ENCODE data around the gene FAM228B.
A peak's percentile ranks its signal among the peaks of the same experiment; 100 is the strongest.
"Not testable (repeated sequence)": the region's sequence is repeated elsewhere in the genome, so short reads cannot be mapped to it uniquely, and the experiment has no call there.

Gene FAM228B

GRCh38 chr2:24162494-24162893, 39.2 kb downstream of the FAM228B start:
- DNase-seq = no peak

DNA sequence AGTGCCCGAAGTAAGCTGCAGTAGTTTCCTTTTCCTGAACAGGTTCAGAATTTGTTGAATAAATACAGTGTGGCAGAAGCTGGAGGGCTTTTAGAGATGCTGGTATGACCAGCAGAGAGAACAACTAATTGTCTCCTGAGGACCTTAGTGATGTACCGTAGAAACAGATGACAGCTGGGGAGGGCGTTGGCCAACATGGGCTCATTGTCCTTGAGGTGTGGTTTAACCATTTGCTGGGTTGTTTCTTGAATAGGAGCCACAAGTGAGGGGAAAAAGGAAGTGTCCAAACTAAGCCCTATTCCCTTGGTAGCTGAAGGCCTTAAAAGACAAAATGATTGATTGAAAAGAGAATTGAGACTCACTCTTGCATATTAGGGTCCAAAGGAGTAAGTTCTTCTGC, 39.9 kb downstream of the FAM228B start:
- DNase-seq = no peak

DNA sequence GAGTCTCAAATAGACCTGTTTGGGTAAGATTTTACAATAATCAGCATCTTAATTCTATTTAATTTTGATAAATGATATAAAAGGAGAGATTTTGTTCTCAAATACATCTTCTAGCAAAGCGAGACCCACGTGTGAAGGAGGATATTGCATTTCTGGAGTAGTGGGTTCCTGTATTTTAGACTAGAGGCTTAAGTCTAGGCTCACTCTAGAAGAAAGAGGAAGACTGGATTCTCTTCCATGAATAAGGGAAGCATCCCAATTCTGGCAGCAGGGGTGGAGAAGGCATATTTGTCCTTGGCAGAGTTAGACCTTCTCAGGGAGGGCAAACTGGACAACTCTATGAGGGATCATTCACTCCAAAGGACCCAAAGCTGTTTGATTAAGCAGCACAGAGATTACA, 40.3 kb downstream of the FAM228B start:
- no peak for DNase-seq

- peak; percentile 29 for DNase-seq
Measured at GRCh38 chr2:24164416-24164973, 41.2 kb downstream of the FAM228B start.

DNA sequence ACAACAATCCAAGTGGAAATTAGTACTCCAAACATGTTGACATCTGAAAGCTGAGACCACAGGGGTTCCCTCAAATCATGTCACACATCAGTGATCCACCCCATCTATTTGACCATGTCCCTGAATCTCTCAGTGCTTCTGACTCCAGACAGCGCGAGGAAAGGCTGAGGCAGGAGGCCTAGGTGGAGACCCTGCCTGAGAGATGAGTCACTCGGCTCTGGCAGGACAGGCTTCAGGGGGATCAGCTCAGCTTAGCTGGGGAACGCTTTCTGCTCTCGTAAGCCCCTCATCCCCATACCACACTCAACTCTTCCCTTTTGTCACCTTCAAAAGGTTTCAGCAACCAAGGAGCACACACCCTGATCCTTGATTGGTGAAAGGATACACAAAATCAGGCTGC, 45.8 kb downstream of the FAM228B start:
- no peak for DNase-seq

- no peak for DNase-seq
Measured at GRCh38 chr2:24174851-24175277, 51.6 kb downstream of the FAM228B start, which contains the start of gene FAM228A. Gene FAM228A, plus strand, starts transcription at chr2:24175053. Its CDS starts 428 bp downstream, at chr2:24175481.

GRCh38 chr2:24175631-24176187, 52.4 kb downstream of the FAM228B start:
- DNase-seq = no peak

DNA sequence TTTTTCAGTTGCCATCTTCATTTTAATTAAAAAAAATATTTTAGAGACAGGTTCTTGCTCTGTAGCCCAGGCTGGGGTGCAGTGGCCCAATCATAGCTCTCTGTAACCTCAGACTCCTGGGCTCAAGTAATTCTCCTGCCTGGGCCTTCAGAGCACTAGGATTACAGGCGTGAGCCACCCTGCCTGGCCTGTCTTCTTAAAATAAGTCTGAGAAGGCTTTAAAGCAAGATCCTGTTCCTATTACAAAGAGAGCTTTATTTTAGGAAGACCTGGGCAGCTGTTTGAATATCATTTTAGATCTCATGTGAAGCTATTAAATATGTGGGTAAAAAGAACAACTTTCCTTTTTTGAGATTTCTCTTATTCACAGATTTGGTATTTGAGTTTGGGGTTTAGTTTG, 53.1 kb downstream of the FAM228B start:
- DNase-seq = no peak

- DNase-seq = no peak
Measured at GRCh38 chr2:24179683-24180082, 56.4 kb downstream of the FAM228B start.

DNA sequence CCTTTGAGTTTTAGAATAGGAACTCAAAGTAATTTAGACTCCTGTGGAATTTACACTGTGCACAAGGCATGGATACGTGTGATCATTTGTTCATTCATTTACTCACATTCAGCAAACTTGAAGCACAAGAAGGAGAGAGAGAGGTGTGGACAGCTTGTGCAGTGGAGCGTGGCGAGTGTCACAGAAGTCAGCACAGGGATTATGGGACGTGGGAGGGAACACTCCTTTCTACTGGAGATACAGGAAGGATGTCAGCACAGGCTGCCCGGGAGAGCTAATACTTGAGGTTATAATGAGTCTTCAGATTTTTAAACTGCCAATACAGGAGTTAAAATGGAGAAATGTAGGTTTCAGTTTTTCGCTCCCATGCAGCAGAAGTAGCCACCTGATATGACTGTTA, 58.6 kb downstream of the FAM228B start:
- no peak for DNase-seq

GRCh38 chr2:24182507-24182906, 59.2 kb downstream of the FAM228B start:
- no peak for DNase-seq

DNA sequence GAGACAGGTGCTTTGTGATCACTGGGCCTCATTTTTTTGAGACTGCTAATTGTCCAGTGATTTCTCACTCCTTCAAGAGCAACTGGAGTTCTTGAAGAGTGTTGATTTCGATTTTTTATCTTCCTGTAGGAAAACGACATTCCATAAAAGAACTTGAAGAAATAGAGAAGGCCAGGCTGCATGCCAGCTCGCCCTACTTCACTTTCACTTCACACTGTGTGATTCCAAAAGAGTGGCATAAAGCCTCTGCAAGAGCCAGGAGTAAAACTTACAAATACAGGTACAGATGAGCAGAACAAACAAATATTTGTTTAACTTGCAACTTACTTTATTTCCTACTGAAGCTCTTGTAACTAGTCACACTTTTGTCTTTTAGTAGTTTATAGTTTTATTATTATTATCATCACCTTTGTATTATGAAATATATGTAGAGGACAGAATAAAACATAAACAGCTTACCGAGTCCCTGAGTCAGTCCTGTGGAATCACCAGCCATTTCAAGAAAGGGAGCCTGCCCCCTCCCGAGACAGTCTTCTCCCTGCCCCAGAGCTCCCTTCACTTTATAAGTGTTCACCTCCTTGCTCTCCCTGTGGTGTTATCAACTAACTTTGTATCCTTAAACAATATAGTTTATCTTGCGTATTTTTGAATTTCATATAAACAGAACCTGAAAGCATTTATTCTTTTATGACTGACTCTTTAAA, 60.2 kb downstream of the FAM228B start:
- no peak for DNase-seq

DNA sequence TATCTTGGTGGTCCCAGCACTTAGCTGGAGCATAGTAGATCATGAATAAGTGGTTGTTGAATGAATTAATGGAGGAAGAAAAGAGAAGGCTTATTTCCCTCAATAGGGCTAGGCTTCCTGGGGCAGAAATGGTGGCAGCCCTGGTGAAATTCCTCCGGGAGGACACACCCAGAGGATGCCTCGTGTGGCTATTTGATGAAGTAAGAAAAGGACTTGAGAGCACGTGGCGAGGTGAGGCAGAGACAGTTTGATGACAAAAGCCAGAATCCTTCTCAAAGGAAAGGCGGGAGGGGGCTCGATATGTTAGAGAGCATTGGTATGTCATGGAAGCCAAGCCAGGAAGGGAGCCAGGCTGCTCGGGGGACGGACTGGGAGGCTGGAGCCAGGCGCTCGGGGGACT, 66.3 kb downstream of the FAM228B start:
- no peak for DNase-seq

- no peak for DNase-seq
Measured at GRCh38 chr2:24190503-24190902, 67.2 kb downstream of the FAM228B start.

- no peak for DNase-seq
Measured at GRCh38 chr2:24191156-24191555, 67.9 kb downstream of the FAM228B start.

DNA sequence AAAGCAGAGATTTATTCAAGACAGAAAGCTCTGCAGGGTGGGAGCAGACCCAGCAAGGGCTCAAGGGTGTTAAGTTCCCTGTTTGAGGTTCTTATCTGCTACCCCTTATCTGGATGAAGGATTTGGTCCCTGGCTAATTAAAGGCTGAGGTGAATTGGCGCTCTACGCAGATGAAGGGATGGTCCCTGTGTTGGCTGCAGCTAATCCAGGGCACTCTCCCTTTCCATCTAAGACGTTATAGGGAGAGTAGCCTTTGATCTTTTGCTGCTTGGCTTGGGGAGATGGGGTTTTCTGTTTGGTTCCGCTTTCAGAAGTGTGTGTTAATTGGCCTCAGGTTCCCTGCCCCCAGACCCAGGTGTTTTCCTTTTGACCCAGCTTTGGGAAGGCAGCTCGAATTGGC, 68.6 kb downstream of the FAM228B start:
- DNase-seq = no peak

DNA sequence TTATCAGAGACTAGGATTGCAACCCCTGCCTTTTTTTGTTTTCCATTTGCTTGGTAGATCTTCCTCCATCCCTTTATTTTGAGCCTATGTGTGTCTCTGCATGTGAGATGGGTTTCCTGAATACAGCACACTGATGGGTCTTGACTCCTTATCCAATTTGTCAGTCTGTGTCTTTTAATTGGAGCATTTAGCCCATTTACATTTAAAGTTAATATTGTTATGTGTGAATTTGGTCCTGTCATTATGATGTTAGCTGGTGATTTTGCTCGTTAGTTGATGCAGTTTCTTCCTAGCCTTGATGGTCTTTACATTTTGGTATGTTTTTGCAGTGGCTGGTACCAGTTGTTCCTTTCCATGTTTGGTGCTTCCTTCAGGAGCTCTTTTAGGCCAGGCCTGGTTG, 73.9 kb downstream of the FAM228B start:
- DNase-seq = not testable (repeated sequence)

DNA sequence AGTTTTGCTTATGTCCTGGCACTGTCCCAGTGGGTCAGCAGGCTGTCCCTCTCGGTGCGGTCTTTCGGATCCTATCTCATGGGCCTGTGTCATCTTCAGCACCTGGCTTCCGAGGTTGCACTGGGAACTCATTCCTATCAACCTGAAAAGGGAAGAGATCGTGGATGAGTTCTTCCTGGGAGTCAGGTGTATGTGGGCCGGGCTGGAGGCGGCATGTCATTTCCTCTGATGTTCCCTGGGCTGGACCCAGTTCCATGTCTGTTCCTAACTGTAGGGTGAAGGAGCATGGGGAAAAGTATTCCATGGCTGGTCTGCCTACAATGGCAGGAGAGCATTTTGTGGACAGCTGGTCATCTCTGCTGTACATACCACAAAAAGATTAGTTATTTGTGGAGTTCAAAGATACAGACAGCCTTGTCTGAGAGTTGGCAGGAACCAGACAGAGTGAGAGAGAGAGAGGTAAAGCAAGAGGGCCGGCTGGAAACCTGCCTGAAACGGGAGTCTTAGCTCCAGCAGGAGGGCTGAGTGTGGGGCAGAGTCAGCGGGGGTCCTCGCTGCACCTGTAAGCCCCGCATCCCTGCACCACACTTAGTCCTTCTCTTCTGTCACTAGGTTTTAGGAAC, 76.8 kb downstream of the FAM228B start:
- no peak for DNase-seq

GRCh38 chr2:24200799-24201198, 77.5 kb downstream of the FAM228B start:
- DNase-seq = no peak

DNA sequence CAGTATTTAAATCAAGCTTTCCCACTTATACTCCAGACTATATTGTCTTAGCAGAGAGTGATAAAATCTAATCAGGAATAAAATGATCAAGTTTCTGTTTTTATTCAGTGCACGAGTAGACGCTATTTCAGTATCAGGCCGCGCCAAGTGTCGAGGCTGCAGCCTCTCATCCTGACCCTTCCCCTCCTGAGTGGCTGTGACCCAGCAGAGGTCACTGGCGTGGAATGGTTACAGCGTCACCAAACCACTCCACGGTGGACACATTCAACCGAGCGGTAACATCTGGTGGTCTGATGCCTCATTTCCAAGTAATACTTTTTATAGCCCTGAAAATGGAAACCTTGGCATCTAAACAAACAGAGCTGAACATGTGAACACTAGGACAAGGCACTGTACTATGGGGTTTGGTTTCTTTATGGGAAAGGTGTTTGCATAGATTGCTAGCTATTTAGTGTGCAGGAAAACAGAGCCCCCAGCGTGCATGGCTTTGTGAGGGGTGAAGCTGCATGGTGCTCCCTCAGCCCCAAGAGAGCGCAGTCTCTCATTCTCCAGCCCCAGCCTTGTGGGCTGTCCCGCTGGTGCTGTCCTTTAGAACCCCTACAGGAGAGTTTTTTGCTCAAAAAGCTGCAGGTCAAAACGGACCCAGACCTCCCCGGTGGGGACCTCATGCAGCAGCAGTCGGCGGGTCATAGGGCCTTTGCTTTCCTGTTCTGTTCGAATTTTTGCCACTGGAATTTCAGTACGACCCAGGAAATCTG, 79.9 kb downstream of the FAM228B start:
- no peak for DNase-seq

- DNase-seq = no peak
Measured at GRCh38 chr2:24203787-24204150, 80.5 kb downstream of the FAM228B start.

DNA sequence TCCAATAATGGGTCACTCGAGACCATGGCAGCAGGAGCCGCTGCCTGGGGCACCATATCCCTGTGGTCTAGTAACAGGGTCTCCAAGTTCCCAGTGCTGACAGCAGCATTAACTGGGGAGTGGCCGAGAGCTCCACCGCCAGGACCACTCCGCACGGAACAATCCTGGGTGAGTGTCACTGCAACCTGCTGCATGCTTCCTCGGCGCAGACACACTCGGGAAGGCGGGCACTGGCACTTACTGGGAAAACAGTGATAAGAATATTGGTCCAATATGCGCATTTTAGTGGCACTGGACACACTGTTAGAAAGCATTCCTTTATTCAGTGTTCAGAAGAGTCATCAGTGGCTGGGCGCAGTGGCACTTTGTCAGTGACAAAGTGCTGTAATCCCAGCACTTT, 81.2 kb downstream of the FAM228B start:
- no peak for DNase-seq

DNA sequence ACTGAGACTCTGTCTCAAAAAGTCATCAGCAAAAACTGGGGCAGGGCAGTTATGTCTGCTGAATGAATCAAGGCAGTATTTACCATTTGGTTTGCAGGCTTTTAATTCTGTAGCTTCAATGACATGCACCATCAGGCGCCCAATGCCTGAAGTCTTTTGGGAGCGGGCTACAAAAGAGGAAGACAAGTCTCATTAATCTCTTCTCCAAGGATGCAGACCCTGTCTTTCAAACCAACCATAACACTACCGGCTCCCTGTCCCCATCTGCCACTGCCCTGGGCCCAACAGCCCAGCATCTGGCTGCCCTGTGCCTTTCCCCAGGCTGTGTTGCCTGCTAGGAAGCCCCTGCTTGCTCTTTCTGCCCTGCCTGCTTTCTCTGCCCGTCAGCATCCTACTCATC, 81.9 kb downstream of the FAM228B start:
- DNase-seq = no peak

All from CD4-positive, alpha-beta T cell treated with Interleukin-17A for 4 hours (primary cell).